Keratinocyte (primary cell): ENCODE results near the gene CAMK2D.

Source experiments
- EZH2 ChIP-seq: IDR thresholded peaks from one replicate; pipeline ENCODE4 v1.6.1; 2012; ENCODE audit warnings: inconsistent platforms, mild to moderate bottlenecking, low read length, moderate library complexity
- TF ChIP-seq, protein P1 (sequence below), 3 experiments: IDR thresholded peaks in 1 of 3; conservative IDR thresholded peaks in 1 of 3; optimal IDR thresholded peaks in 1 of 3; 2 replicates in 2 of 3; 3 replicates in 1 of 3; pipeline versions ENCODE3 to v1.5.1; 2011; ENCODE audit warnings: low read length in 3 of 3, mild to moderate bottlenecking in 3 of 3, moderate library complexity in 2 of 3, control low read depth in 1 of 3, inconsistent platforms in 1 of 3; ENCODE audit not compliant: insufficient read depth in 2 of 3; ENCODE audit errors: extremely low read depth in 1 of 3

DNA sequence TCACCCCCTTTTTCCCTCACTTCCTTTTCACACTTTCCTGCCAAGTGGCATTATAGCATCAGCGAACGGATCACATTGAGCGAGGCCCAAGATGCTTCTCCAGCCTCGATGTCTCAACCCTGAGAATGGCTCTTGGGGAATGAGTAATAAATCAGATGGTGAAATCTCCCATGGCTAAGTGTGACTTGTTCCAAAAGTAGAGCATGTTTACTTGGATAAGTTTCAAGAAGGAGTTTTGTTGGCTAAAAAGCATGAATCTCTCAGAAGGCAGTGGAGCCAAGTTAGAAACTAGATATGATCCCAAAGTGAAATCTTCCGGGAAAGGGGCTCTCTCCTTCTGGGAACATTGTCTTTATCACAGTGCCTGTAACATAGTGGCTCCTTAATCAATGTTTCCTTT is 316.3 kb downstream of the CAMK2D start:
- TF ChIP-seq, protein P1, sequence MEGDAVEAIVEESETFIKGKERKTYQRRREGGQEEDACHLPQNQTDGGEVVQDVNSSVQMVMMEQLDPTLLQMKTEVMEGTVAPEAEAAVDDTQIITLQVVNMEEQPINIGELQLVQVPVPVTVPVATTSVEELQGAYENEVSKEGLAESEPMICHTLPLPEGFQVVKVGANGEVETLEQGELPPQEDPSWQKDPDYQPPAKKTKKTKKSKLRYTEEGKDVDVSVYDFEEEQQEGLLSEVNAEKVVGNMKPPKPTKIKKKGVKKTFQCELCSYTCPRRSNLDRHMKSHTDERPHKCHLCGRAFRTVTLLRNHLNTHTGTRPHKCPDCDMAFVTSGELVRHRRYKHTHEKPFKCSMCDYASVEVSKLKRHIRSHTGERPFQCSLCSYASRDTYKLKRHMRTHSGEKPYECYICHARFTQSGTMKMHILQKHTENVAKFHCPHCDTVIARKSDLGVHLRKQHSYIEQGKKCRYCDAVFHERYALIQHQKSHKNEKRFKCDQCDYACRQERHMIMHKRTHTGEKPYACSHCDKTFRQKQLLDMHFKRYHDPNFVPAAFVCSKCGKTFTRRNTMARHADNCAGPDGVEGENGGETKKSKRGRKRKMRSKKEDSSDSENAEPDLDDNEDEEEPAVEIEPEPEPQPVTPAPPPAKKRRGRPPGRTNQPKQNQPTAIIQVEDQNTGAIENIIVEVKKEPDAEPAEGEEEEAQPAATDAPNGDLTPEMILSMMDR (optimal IDR thresholded peaks at IDR 0.05 in 1 of 3, IDR thresholded peaks at IDR 0.05 in 1 of 3, conservative IDR thresholded peaks at IDR 0.05 in 1 of 3; ENCODE audit: extremely low read depth in 1 of 3, insufficient read depth in 2 of 3, low read length in 3 of 3), result no peak
- TF ChIP-seq EZH2, result no peak
